ENCODE measurements around the gene PEX11A. TPM values are rescaled to one million over a fixed set of nuclear protein-coding genes. Genes with fewer than 3 reads are reported as not detected.

Gene PEX11A
- polyA plus RNA-seq, 2 donors = 4.2 to 5.7 TPM

DNA sequence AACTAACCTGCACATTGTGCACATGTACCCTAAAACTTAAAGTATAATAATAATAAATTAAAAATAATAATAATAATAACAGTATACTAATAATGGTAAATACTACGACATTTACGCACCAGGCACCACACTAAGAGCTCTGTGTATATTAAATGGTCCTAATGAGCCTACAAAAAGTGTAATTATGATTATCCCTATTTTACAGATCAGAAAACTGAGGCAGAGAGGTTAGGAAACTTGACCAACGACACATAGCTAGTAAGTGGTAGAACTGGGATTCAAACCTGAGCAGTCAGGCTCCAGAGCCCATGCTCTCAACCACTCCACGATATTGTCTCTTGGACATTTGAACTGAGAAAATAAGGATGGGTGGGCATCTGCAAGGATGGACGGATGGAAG lies 50.3 kb downstream of the PEX11A start:
- Histone ChIP-seq H3K4me3 (ENCODE audit: low read depth in 1 of 2, low read length in 2 of 2) (no peak overlapping the region), H3K4me1 (ENCODE audit: control insufficient read depth in 2 of 2, insufficient read depth in 2 of 2, low read length in 1 of 2) (no peaks in the 10 kb centered on the region), H3K36me3 (ENCODE audit: control insufficient read depth in 2 of 2, insufficient read depth in 2 of 2, low read length in 1 of 2) (no peaks in the 10 kb centered on the region), H3K27me3 (ENCODE audit: control insufficient read depth in 1 of 2, insufficient read depth in 2 of 2, low read length in 2 of 2) (no peaks in the 10 kb centered on the region), H3K9me3 (ENCODE audit: control insufficient read depth in 2 of 2, insufficient read depth in 1 of 2, low read depth in 1 of 2, low read length in 1 of 2) (no peaks in the 10 kb centered on the region), H3K27ac (ENCODE audit: low read depth in 2 of 2, low read length in 1 of 2) (no peak overlapping the region)
- WGBS, 2 donors = 98 to 100% methylated on average over 5 of the region's 5 CpGs

DNA sequence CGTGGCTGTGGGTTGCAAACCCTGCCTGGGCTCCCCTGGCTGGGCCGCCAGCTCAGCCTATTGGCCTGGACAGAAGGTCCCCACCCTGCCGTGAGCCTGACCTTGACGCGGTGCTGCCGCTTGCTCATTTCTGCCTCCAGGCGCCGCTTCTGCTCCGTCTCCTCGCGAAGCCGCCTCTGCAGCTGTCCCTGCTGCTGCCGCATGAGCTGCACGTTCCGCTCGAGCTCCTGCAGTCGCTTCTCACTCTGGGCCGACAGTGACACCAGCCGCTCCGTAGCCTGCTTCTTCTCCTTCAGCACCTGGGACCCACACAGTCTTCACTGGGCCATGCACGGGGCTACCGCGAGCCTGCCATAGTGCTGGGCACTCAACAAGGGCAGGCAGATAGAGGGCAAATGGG lies 57.0 kb downstream of the PEX11A start:
- Histone ChIP-seq H3K36me3 (ENCODE audit: control insufficient read depth in 2 of 2, insufficient read depth in 2 of 2, low read length in 1 of 2) (peaks cover 0 to 30% of the 10 kb centered on the region in 2 donors), H3K27ac (ENCODE audit: low read depth in 2 of 2, low read length in 1 of 2) (no peak overlapping the region)
- WGBS, 2 donors = 94 to 95% methylated on average over 23 of the region's 23 CpGs

GRCh38 chr15:89632563-89633430 lies 57.8 kb downstream of the PEX11A start:
- H3K4me3 ChIP-seq (ENCODE audit: low read depth in 1 of 2, low read length in 2 of 2) = no peak overlapping the region
- H3K36me3 ChIP-seq (ENCODE audit: control insufficient read depth in 2 of 2, insufficient read depth in 2 of 2, low read length in 1 of 2) = peaks cover 0 to 35% of the 10 kb centered on the region in 2 donors
- no peaks in the 10 kb centered on the region for H3K27me3 ChIP-seq (ENCODE audit: control insufficient read depth in 1 of 2, insufficient read depth in 2 of 2, low read length in 2 of 2)
- H3K4me1 ChIP-seq (ENCODE audit: control insufficient read depth in 2 of 2, insufficient read depth in 2 of 2, low read length in 1 of 2) = no peaks in the 10 kb centered on the region
- 92 to 96% methylated on average over 18 of the region's 18 CpGs for WGBS, 2 donors
- peaks cover 0 to 10% of the 10 kb centered on the region in 2 donors for H3K9me3 ChIP-seq (ENCODE audit: control insufficient read depth in 2 of 2, insufficient read depth in 1 of 2, low read depth in 1 of 2, low read length in 1 of 2)
- H3K27ac ChIP-seq (ENCODE audit: low read depth in 2 of 2, low read length in 1 of 2) = no peak overlapping the region

More for the DNA sequence above, 57.0 kb downstream of the PEX11A start:
- Histone ChIP-seq H3K4me3 (ENCODE audit: low read depth in 1 of 2, low read length in 2 of 2) (no peak overlapping the region), H3K9me3 (ENCODE audit: control insufficient read depth in 2 of 2, insufficient read depth in 1 of 2, low read depth in 1 of 2, low read length in 1 of 2) (peaks cover 0 to 10% of the 10 kb centered on the region in 2 donors), H3K4me1 (ENCODE audit: control insufficient read depth in 2 of 2, insufficient read depth in 2 of 2, low read length in 1 of 2) (no peaks in the 10 kb centered on the region), H3K27me3 (ENCODE audit: control insufficient read depth in 1 of 2, insufficient read depth in 2 of 2, low read length in 2 of 2) (no peaks in the 10 kb centered on the region)

DNA sequence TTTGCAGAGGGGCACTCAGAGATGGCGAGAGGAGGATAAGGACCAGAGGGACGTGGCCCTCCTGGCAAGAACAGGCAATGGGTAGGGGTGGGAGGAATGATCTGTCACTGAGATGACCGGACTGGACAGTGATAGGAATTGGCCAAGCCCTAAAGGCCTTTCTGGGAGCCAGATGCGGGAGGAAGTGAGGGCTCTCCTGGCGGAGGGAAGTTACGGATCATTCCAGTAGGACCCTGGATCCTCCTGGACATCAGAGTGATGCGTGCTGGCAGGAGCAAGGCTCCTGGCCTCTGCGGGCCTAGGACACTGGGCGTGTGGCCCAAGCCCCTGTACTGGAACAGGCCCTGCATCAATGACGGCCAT lies 58.7 kb downstream of the PEX11A start:
- Histone ChIP-seq H3K4me3 (ENCODE audit: low read depth in 1 of 2, low read length in 2 of 2) (no peak overlapping the region), H3K27ac (ENCODE audit: low read depth in 2 of 2, low read length in 1 of 2) (no peak overlapping the region), H3K9me3 (ENCODE audit: control insufficient read depth in 2 of 2, insufficient read depth in 1 of 2, low read depth in 1 of 2, low read length in 1 of 2) (peaks cover 0 to 10% of the 10 kb centered on the region in 2 donors), H3K27me3 (ENCODE audit: control insufficient read depth in 1 of 2, insufficient read depth in 2 of 2, low read length in 2 of 2) (no peaks in the 10 kb centered on the region), H3K4me1 (ENCODE audit: control insufficient read depth in 2 of 2, insufficient read depth in 2 of 2, low read length in 1 of 2) (no peaks in the 10 kb centered on the region), H3K36me3 (ENCODE audit: control insufficient read depth in 2 of 2, insufficient read depth in 2 of 2, low read length in 1 of 2) (peaks cover 0 to 41% of the 10 kb centered on the region in 2 donors)
- WGBS, 2 donors = 85 to 87% methylated on average over 10 of the region's 10 CpGs

Other genes starting within 250 kb of the PEX11A start
- gene RHCG, start 194.2 kb downstream of the PEX11A start, polyA plus RNA-seq = 1,000 to 10,000 TPM; 3,283 to 3,991 TPM
- gene TICRR, start 115.3 kb downstream of the PEX11A start, polyA plus RNA-seq = 1 to 10 TPM; 4.4 to 6.6 TPM
- 1 to 10 TPM in 1 of 2 donors, under 1 TPM in 1; 1.00 to 1.1 TPM for gene KIF7, start 35.3 kb downstream of the PEX11A start, polyA plus RNA-seq
- gene PLIN1, start 11.4 kb downstream of the PEX11A start, polyA plus RNA-seq = 1 to 10 TPM in 1 of 2 donors, under 1 TPM in 1; 0.73 to 1.3 TPM
- gene WDR93, start 57 bp upstream of the PEX11A start, polyA plus RNA-seq = under 1 TPM in 1 of 2 donors, not detected in 1; 0.02 TPM
- gene MESP1, start 60.5 kb upstream of the PEX11A start, polyA plus RNA-seq = under 1 TPM; 0.08 to 0.35 TPM
- under 1 TPM; 0.56 to 0.75 TPM for gene MESP2, start 85.6 kb upstream of the PEX11A start, polyA plus RNA-seq
- gene ANPEP, start 124.1 kb upstream of the PEX11A start, polyA plus RNA-seq = 1 to 10 TPM; 1.2 to 1.4 TPM
- gene AP3S2, start 203.2 kb upstream of the PEX11A start, polyA plus RNA-seq = 10 to 100 TPM in 1 of 2 donors, 1 to 10 TPM in 1; 6.0 to 11.6 TPM
- 10 to 100 TPM in 1 of 2 donors, 1 to 10 TPM in 1; 6.8 to 10.9 TPM for gene ARPIN, start 222.2 kb upstream of the PEX11A start, polyA plus RNA-seq